Testis (tissue), 2 donors: ENCODE measurements around the gene SLC7A11.

Source experiments
- CTCF ChIP-seq, 3 experiments: fragments of 450-650 bp in 2 of 3; fragments of 200-600 bp in 1 of 3; sonication (generic) in 1 of 3; IDR thresholded peaks; one replicate each; pipeline ENCODE4 v1.5.1; 2016 to 2019; ENCODE audit warnings: antibody characterized with exemption in 3 of 3, mild to moderate bottlenecking in 2 of 3, moderate library complexity in 1 of 3
- POLR2A ChIP-seq: fragments of 450-650 bp; IDR thresholded peaks from one replicate; pipeline ENCODE4 v1.6.1; 2017; ENCODE audit warnings: antibody characterized with exemption, mild to moderate bottlenecking, moderate library complexity

DNA sequence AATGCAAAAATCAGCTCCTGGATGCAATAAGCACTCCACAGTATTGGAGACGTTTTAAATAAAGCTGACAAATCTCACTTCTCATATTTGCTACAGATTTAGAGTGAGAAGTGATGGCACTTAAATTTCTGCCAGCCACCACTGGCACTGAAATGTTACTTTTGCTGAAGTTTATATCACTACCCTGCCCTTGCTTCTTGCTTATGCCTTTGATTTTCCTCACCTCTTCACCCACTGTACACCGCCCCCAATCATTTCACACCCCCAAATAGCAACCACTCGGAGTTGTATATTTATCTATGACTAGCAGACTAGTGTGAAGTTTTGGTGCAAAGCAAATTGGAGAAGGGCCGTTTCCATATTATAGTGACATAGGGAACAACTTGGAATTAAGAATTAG, 19.9 kb upstream of the SLC7A11 start:
- TF ChIP-seq POLR2A (no peak), CTCF (IDR thresholded peaks at IDR 0.05) (no peak)
